ENCODE data around the gene DCP1B. TPM values are rescaled to one million over a fixed set of nuclear protein-coding genes. Genes with fewer than 3 reads are reported as not detected.
A peak's percentile ranks its signal among the peaks of the same experiment; 100 is the strongest.

Gene DCP1B
- total RNA-seq, 2 experiments from 2014 or later: 13.1 to 13.4 TPM

- Mint-ChIP-seq H3K27me3 (peaks cover 7% of the 10 kb centered on the region), H3K36me3 (no peaks in the 10 kb centered on the region), H3K27ac (no peak overlapping the region), H3K4me1 (ENCODE audit: low read depth) (peaks cover 19% of the 10 kb centered on the region), H3K9me3 (no peaks in the 10 kb centered on the region), H3K4me3 (no peak overlapping the region)
- ChIA-PET CTCF (interaction anchor here (1.0 kb wide), 1 partner anchor 285 kb away, joined by 4 read pairs; no protein-coding TSS in a partner anchor), POLR2A (no interaction called here)
- intact Hi-C loops (cut with micrococcal nuclease): no loop called here
- no peak for DNase-seq
Observed at GRCh38 chr12:1920436-1920835, 83.8 kb downstream of the DCP1B start.

GRCh38 chr12:1919763-1920162 lies 84.5 kb downstream of the DCP1B start:
- POLR2A ChIA-PET: no interaction called here
- intact Hi-C loops (cut with micrococcal nuclease): no loop called here

GRCh38 chr12:1919284-1919683 lies 85.0 kb downstream of the DCP1B start:
- H3K4me1 Mint-ChIP-seq (ENCODE audit: low read depth): peaks cover 9% of the 10 kb centered on the region
- ChIA-PET POLR2A (no interaction called here), CTCF (no interaction called here)
- H3K27me3 Mint-ChIP-seq: peaks cover 10% of the 10 kb centered on the region
- no peak overlapping the region for H3K27ac Mint-ChIP-seq
- no peaks in the 10 kb centered on the region for H3K9me3 Mint-ChIP-seq
- no peak overlapping the region for H3K4me3 Mint-ChIP-seq
- H3K36me3 Mint-ChIP-seq: no peaks in the 10 kb centered on the region
- no peak for DNase-seq
- intact Hi-C loops (cut with micrococcal nuclease): no loop called here

More at GRCh38 chr12:1919763-1920162, 84.5 kb downstream of the DCP1B start:
- Mint-ChIP-seq H3K4me3 (no peak overlapping the region), H3K36me3 (no peaks in the 10 kb centered on the region), H3K27ac (no peak overlapping the region), H3K9me3 (no peaks in the 10 kb centered on the region), H3K27me3 (peaks cover 10% of the 10 kb centered on the region), H3K4me1 (ENCODE audit: low read depth) (peaks cover 14% of the 10 kb centered on the region)
- no peak for DNase-seq
- CTCF ChIA-PET: interaction anchor here (1.0 kb wide), 1 partner anchor 285 kb away, joined by 4 read pairs; no protein-coding TSS in a partner anchor

GRCh38 chr12:1918884-1919236 lies 85.4 kb downstream of the DCP1B start:
- H3K4me1 Mint-ChIP-seq (ENCODE audit: low read depth): peaks cover 9% of the 10 kb centered on the region
- peaks cover 10% of the 10 kb centered on the region for H3K27me3 Mint-ChIP-seq
- no peaks in the 10 kb centered on the region for H3K9me3 Mint-ChIP-seq
- POLR2A ChIA-PET: no interaction called here
- DNase-seq: no peak
- H3K4me3 Mint-ChIP-seq: no peak overlapping the region
- no peaks in the 10 kb centered on the region for H3K36me3 Mint-ChIP-seq
- H3K27ac Mint-ChIP-seq: no peak overlapping the region
- CTCF ChIA-PET: interaction anchor here (1.2 kb wide), 1 partner anchor 21 kb away, joined by 5 read pairs; no protein-coding TSS in a partner anchor
- intact Hi-C loops (cut with micrococcal nuclease): no loop called here

GRCh38 chr12:1918081-1918883 lies 86.0 kb downstream of the DCP1B start, which contains the start of gene CACNA2D4:
Gene CACNA2D4 (minus strand): TSS chr12:1918652. CDS start chr12:1918473, 179 bp downstream.
- POLR2A ChIA-PET: no interaction called here
- peaks cover 7% of the 10 kb centered on the region for H3K27me3 Mint-ChIP-seq
- no peaks in the 10 kb centered on the region for H3K9me3 Mint-ChIP-seq
- intact Hi-C loops (cut with micrococcal nuclease): no loop called here
- no peaks in the 10 kb centered on the region for H3K36me3 Mint-ChIP-seq
- H3K4me3 Mint-ChIP-seq: no peak within 1 kb of the TSS
- H3K27ac Mint-ChIP-seq: no peak within 1 kb of the TSS
- CTCF ChIA-PET: interaction anchor here (1.2 kb wide), 1 partner anchor 21 kb away, joined by 5 read pairs; no protein-coding TSS in a partner anchor
- H3K4me1 Mint-ChIP-seq (ENCODE audit: low read depth): peaks cover 9% of the 10 kb centered on the region
- no peak for DNase-seq

GRCh38 chr12:1917172-1918070 lies 86.8 kb downstream of the DCP1B start:
- H3K4me1 Mint-ChIP-seq (ENCODE audit: low read depth): peaks cover 9% of the 10 kb centered on the region
- intact Hi-C loops (cut with micrococcal nuclease): no loop called here
- DNase-seq: no peak
- H3K4me3 Mint-ChIP-seq: no peak overlapping the region
- no peak overlapping the region for H3K27ac Mint-ChIP-seq
- no peaks in the 10 kb centered on the region for H3K9me3 Mint-ChIP-seq
- no peaks in the 10 kb centered on the region for H3K36me3 Mint-ChIP-seq
- ChIA-PET POLR2A (no interaction called here), CTCF (interaction anchor here (1.2 kb wide), 1 partner anchor 22 kb away, joined by 5 read pairs; no protein-coding TSS in a partner anchor)
- peaks cover 5% of the 10 kb centered on the region for H3K27me3 Mint-ChIP-seq

- peaks cover 9% of the 10 kb centered on the region for H3K4me1 Mint-ChIP-seq (ENCODE audit: low read depth)
- H3K27ac Mint-ChIP-seq: no peak overlapping the region
- H3K36me3 Mint-ChIP-seq: no peaks in the 10 kb centered on the region
- CTCF ChIA-PET: interaction anchor here (1.4 to 2.8 kb wide), 3 partner anchors 23 to 282 kb away, joined by 4 to 9 read pairs (median 7); no protein-coding TSS in a partner anchor
- H3K9me3 Mint-ChIP-seq: no peaks in the 10 kb centered on the region
- POLR2A ChIA-PET: no interaction called here
- no peak for DNase-seq
- peaks cover 5% of the 10 kb centered on the region for H3K27me3 Mint-ChIP-seq
- no peak overlapping the region for H3K4me3 Mint-ChIP-seq
- intact Hi-C loops (cut with micrococcal nuclease): no loop called here
Observed at GRCh38 chr12:1916371-1917171, 87.7 kb downstream of the DCP1B start.

GRCh38 chr12:1915082-1915968 lies 88.9 kb downstream of the DCP1B start:
- H3K4me3 Mint-ChIP-seq: no peak overlapping the region
- H3K4me1 Mint-ChIP-seq (ENCODE audit: low read depth): peaks cover 9% of the 10 kb centered on the region
- peak; percentile 45 for DNase-seq
- peak overlapping the region; percentile 38 for H3K27ac Mint-ChIP-seq
- H3K27me3 Mint-ChIP-seq: peaks cover 3% of the 10 kb centered on the region
- POLR2A ChIA-PET: no interaction called here
- H3K9me3 Mint-ChIP-seq: no peaks in the 10 kb centered on the region
- intact Hi-C loops (cut with micrococcal nuclease): no loop called here
- CTCF ChIA-PET: interaction anchor here (1.4 to 2.8 kb wide), 3 partner anchors 24 to 281 kb away, joined by 4 to 9 read pairs (median 7); no protein-coding TSS in a partner anchor
- H3K36me3 Mint-ChIP-seq: no peaks in the 10 kb centered on the region

- CTCF ChIA-PET: interaction anchor here (1.6 to 2.8 kb wide), 2 partner anchors 25 to 123 kb away, joined by 7 to 9 read pairs; no protein-coding TSS in a partner anchor
- Mint-ChIP-seq H3K27ac (no peak overlapping the region), H3K27me3 (peaks cover 3% of the 10 kb centered on the region), H3K9me3 (no peaks in the 10 kb centered on the region), H3K36me3 (no peaks in the 10 kb centered on the region), H3K4me1 (ENCODE audit: low read depth) (peaks cover 9% of the 10 kb centered on the region), H3K4me3 (no peak overlapping the region)
- POLR2A ChIA-PET: interaction anchor here (0.9 kb wide), 1 partner anchor 120 kb away, joined by 3 read pairs; no protein-coding TSS in a partner anchor
- intact Hi-C loops (cut with micrococcal nuclease): no loop called here
- no peak for DNase-seq
Observed at GRCh38 chr12:1914114-1914911, 89.9 kb downstream of the DCP1B start.

GRCh38 chr12:1913377-1914113 lies 90.7 kb downstream of the DCP1B start:
- ChIA-PET POLR2A (interaction anchor here (0.9 kb wide), 1 partner anchor 119 kb away, joined by 3 read pairs; no protein-coding TSS in a partner anchor), CTCF (interaction anchor here (2.8 kb wide), 1 partner anchor 122 kb away, joined by 9 read pairs; no protein-coding TSS in a partner anchor)
- Mint-ChIP-seq H3K4me1 (ENCODE audit: low read depth) (peaks cover 9% of the 10 kb centered on the region), H3K4me3 (no peak overlapping the region), H3K36me3 (no peaks in the 10 kb centered on the region), H3K27me3 (peaks cover 6% of the 10 kb centered on the region), H3K27ac (no peak overlapping the region), H3K9me3 (no peaks in the 10 kb centered on the region)
- intact Hi-C loops (cut with micrococcal nuclease): no loop called here
- DNase-seq: no peak

All from activated CD4-positive, alpha-beta memory T cell treated with anti-CD3 and anti-CD28 coated beads for 36 hours (primary cell).